GM18505 (cell line): ENCODE data around the gene KLHL5.

Source experiments
- ATAC-seq: cut with Tn5 transposase; IDR thresholded peaks from one replicate; pipeline ENCODE4 v1.9.1; 2021; ENCODE audit not compliant: unreplicated experiment
- POLR2A ChIP-seq: IDR thresholded peaks from 4 replicates; pipeline ENCODE4 v1.6.1; 2011; ENCODE audit warnings: borderline replicate concordance; ENCODE audit not compliant: insufficient read depth, insufficient read length; ENCODE audit errors: extremely low read depth

KLHL5 gene

GRCh38 chr4:39050590-39050989 lies 11.4 kb upstream of the KLHL5 start:
- ATAC-seq: no peak
- TF ChIP-seq POLR2A: no peak

- no peak for TF ChIP-seq POLR2A
These were observed 10.5 kb upstream of the KLHL5 start for GRCh38 chr4:39051492-39051891.

DNA sequence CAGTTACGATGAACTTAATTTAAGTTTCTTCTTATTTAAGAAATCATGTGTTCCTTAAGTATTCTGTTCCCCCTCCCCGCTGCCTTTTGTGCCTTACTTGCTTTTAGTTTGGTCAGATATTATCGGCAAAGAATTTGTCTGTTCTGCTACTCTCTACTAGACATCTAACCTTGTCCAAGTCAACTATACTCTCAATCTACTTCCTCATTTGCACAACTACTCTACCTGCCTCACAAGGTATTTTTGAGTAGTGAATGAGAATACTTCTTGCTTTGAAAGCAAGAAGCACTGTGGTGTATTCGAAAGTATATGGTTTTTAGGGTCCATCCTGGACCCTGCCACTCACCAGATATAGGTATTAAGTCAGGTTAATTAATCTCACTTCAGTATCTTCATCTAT lies 8.0 kb upstream of the KLHL5 start:
- ATAC-seq: no peak
- TF ChIP-seq POLR2A: no peak

More at GRCh38 chr4:39051492-39051891, 10.5 kb upstream of the KLHL5 start:
- no peak for ATAC-seq

DNA sequence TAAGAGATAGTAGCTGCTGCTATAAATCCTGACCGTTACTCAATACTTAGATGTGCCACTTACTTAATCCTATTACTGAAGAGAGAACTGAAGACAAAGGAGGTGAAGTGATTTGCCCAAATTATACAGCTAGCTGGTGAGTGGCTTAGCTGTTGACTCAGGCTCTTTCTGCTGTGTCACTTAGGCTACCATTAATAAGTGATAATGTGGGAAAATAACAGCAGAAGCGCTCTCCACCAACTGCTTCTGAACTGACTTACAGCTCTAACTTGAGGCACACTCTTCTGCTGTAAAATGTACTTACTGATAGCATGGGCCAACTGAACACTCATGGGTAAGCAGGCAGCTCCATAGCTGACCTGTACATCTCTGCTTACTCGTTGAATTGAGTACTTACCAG lies 7.5 kb upstream of the KLHL5 start:
- TF ChIP-seq POLR2A: no peak
- no peak for ATAC-seq

DNA sequence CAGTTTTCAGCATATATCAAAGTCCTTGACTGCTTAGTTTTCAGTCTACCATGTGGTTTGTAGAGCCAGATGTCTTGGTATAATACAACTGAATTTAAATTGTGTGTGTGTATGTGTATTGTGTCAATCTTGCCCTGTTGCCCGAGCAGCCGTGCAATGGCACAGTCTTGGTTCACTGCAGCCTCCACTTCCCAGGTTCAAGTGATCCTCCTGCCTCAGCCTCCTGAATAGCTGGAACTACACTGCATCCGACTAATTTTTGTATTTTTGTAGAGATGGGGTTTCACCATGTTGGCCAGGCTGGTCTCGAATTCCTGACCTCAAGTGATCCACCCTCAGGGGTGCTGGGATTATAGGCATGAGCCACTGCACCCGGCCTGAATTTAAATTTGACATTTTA lies 6.0 kb upstream of the KLHL5 start:
- no peak for ATAC-seq
- no peak for TF ChIP-seq POLR2A

DNA sequence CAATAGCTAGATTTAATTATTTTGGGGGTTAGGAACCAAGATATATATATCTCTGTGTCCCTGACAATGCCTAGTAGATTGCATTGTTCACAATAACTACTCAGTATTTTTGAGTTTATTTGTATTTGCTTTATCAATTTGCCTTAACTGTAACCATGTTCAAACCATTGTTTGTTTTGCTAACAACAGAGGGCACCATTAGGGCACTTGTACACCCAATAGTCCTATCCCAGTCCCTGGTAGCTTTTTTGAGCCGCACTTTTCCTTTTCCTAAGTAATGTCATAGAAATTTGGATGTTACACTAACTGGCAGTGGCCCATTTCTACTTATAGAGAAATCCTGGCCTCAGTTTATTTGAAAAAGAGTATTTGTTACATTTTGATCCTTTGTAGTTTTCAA lies 575 bp upstream of the KLHL5 start:
- TF ChIP-seq POLR2A: no peak
- ATAC-seq: no peak

DNA sequence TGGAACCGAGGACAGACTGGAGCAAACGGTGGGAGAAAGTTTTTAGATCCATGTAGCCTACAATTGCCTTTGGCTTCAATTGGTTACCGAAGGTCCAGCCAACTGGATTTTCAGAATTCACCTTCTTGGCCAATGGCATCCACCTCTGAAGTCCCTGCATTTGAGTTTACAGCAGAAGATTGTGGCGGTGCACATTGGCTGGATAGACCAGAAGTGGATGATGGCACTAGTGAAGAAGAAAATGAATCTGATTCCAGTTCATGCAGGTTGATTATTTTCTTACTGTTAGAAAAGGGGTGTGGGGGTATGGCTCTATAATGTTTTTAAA lies 702 bp downstream of the KLHL5 start:
- TF ChIP-seq POLR2A: no peak
- no peak for ATAC-seq

GRCh38 chr4:39063430-39063829 lies 1.4 kb downstream of the KLHL5 start:
- no peak for ATAC-seq
- TF ChIP-seq POLR2A: no peak

DNA sequence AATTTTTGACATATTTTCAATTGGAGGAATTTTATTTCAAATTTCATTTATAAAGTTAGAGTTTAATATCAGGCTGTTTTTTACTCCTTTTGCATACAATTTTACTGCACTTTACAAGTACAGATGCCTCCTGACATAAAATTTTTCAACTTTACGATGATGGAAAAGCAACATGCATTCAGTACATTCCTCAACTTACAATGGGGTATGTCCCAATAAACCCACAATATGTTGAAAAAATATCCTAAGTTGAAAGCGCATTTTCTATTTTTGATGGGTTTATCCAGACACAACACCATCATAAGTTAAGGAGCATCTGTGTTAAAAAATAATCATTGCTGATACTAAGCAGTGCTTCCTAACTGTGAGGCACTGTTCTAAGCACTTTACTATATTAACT lies 4.3 kb downstream of the KLHL5 start:
- no peak for TF ChIP-seq POLR2A
- no peak for ATAC-seq

GRCh38 chr4:39067031-39067430 lies 5.0 kb downstream of the KLHL5 start:
- TF ChIP-seq POLR2A: no peak
- no peak for ATAC-seq

DNA sequence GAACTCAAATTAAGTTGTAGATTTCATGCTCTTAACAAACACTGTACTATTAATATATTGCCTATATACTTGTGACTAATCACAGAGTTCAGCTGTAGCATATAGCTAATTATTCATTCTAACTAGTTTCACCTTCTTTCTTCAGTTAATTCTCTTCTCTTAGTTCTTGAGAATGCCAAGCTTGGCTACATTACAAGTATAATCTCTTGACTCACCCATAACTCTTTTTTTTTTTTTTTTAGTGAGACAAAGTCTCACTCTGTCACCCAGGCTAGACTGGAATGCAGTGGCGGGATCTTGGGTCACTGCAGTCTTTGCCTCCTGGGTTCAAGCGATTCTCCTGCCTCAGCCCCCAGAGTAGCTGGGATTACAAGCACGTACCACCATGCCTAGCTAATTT lies 5.4 kb downstream of the KLHL5 start:
- no peak for TF ChIP-seq POLR2A
- ATAC-seq: no peak

- ATAC-seq: no peak
- no peak for TF ChIP-seq POLR2A
These were observed 6.9 kb downstream of the KLHL5 start for GRCh38 chr4:39068907-39069306.

DNA sequence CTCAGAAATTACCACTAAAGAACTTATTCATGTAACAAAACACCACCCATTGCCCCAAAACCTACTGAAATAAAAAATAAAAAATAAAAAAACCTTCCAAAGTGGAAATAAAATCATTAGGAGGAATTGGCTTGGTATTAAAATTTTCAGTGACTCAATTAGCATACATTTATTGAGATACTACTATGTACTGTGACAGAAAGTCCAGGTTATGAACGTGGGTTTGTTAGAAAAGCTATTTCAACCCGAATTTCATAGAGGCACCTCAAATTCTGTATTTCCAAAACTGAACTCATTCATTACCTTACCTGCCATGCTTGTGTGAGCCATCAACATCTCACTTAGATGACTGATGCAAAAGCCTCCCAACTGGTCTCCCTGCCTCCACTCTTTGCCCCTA lies 16.8 kb downstream of the KLHL5 start:
- ATAC-seq: no peak
- TF ChIP-seq POLR2A: no peak

- no peak for TF ChIP-seq POLR2A
- ATAC-seq: no peak
These were observed 21.1 kb downstream of the KLHL5 start for GRCh38 chr4:39083164-39083563.

- no peak for TF ChIP-seq POLR2A
- ATAC-seq: no peak
These were observed 23.9 kb downstream of the KLHL5 start for GRCh38 chr4:39085891-39086290.

GRCh38 chr4:39096847-39097246 lies 34.8 kb downstream of the KLHL5 start:
- TF ChIP-seq POLR2A: no peak
- ATAC-seq: no peak

DNA sequence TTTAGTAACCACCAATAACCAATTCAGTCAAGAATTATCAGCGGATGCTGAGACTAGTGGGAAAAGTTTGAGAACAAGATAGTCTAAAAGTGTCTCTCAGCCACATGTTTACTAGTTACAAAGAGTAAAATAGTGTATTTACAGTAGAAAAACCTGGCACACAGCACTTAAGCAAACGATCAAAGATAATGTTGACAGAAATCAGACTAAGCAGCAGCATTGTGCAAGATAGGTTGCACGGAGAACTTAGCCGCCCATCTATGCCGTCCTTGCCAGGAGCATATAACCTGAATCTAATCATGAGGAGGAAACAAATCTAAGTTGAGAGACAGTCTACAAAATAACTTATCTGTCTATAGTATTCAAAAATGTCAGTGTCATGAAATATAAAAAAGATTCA lies 35.3 kb downstream of the KLHL5 start:
- no peak for TF ChIP-seq POLR2A
- ATAC-seq: no peak

DNA sequence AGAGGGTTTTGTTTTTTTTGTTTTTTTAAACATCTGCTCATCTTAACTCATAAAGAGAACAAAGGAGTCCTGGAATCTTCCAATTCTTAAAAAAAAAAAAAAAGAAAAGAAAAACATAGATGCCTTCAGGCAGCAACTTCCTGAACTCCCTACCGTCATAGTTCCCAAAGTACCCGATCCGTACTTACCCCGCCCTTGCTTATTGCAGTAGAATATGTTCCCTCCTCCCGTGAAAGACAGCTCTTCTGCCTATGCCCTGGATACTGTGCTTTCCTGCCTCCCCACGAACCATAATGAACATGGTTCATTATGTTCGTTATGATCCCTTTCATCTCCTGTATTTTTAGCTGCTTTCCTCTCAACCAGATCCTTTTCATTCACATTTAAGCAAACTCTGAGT lies 40.3 kb downstream of the KLHL5 start:
- no peak for TF ChIP-seq POLR2A
- ATAC-seq: no peak
